RCC 7860 (cell line): Measurements from ENCODE around the gene IFI30.

ENCODE experiments used
- DNase-seq: peaks from one replicate; pipeline ENCODE4 v3.0.0-alpha.2; 2015; ENCODE audit warnings: low spot score
- FAIRE-seq: peaks from 2 replicates; lab custom pipeline; 2012; peaks lifted over from hg19 to GRCh38; lab: Jason Lieb, UNC

Gene IFI30

DNA sequence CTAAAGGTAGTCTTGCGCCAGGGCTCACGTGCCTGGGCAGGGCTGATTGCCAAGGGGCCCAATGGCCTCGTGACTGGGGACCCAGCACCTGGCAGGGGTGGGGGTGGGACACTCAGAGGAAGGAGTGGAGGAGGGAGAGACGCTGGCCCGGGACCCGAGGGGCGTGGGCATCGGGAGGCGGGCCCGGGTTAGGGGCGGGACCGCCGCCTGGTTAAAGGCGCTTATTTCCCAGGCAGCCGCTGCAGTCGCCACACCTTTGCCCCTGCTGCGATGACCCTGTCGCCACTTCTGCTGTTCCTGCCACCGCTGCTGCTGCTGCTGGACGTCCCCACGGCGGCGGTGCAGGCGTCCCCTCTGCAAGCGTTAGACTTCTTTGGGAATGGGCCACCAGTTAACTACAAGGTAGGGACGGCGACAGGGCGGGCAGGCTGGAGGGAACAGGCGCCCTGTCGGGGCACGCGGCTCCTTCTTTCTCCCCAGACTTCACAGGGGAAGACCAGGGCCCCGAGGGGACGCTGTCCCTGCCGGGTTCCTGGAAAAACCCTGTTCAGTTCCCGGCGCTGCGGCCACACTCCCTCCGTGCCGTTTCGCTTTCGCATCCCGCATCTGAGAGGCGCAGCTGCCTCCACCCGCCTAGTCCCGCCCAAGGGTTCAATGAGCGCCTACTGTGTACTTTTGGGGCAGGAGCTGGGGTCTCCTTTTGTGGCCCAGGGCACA lies at the start of gene IFI30:
TSS of gene IFI30 (plus strand) at position 242 of the 717 bp plus-strand sequence. CDS start at position 271, 29 bp downstream.
- no peak for DNase-seq
- FAIRE-seq, result no peak

DNA sequence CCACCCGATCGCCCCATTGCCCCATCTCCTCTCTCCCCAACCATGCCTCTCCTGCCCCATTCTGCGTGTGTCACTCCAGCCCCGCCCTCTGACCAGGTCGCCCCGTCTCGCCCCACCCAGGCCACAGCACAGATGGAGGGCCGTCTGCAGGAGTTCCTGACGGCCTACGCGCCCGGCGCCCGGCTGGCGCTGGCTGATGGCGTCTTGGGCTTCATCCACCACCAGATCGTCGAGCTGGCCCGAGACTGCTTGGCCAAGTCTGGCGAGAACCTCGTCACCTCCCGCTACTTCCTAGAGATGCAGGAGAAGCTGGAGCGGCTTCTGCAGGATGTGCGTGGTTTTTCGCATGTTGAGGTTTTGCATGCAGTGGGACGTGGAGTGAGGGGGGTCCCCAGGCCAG lies 49.8 kb upstream of the IFI30 start:
- no peak for FAIRE-seq
- no peak for DNase-seq

DNA sequence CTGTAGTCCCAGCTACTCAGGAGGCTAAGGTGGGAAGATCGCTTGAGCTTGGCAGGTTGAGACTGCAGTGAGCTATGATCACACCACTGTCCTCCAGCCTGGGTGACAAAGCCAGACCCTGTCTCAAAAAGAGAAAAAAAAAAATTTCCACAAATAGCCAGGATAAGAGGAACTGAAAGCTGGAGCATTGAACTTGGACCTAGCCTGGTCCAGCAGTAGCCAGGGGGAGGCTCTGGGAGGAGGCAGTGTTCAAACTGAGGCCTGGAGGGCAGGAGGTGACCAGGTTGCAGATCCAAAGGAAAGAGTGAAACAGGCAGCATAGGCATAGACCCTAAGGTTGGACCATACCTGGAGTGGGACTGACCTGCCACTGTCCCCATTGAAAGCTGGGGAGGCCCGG lies 47.5 kb upstream of the IFI30 start:
- DNase-seq (no peak), FAIRE-seq (no peak)

DNA sequence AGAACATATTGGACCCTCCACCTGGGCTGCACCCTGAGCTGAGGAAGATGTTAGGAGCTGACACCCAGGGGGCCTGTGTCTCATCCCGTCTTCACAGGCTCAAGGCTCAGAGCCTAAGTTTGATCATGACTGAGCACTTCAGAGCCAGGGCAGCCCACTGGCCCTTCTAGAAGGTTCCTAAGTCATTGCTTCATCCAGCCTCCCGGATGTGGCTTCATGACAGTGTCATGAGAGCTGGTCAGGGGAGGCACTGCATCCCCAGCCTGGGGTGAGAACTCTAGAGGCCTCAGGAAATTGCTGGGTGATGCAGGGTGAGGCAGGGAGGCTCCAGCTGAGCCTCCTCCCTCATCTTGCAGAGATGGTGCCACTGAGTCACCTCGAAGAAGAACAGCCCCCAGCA lies 45.6 kb upstream of the IFI30 start:
- no peak for FAIRE-seq
- peak; percentile 50 for DNase-seq

DNA sequence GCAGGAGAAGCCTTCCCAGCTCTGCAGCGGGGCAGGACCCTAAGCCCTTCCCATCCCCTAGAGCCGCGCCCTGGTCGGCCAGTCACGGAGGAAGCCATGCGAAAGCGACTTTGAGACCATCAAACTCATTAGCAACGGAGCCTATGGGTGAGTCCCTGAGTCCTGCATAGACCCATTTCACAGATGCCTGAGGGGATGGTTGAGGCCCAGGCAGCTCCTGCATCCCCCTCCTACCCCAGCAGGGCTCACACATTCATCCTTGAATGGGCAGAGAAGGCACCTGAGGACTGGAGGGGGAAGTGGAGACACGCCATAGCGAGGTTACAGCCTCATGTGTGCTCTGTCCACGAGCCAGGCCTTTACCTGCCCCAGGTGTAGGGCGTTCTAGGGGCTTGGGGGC lies 44.8 kb upstream of the IFI30 start:
- no peak for DNase-seq
- no peak for FAIRE-seq

DNA sequence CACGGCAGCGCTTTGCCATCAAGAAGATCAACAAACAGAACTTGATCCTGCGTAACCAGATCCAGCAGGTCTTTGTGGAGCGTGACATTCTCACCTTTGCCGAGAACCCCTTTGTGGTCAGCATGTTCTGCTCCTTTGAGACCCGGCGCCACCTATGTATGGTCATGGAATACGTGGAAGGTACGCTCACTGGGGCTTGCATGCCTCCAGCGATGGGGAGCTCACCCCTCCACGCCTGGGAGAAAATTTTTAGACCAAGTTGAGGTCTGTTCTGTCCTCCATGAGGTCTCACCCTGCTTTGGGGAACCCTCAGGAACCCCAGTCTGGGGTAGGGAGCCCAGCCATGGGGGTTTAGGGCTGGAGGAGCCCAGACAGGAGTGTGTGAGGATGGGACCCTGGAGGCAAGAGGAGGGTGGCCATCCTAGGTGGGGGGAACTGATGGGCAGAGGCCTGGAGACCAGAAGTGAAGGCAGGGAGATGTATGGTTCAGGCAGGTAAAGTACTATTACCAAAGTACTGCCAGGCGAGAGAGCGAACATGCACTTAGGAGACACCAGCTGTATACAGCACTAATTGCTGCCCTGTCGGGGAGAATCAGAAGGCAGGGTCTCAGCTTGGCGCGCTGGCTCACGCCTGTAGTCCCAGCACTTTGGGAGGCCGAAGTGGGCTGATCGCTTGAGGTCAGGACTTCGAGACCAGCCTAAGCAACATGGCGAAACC lies 42.9 kb upstream of the IFI30 start:
- FAIRE-seq (no peak), DNase-seq (no peak)

DNA sequence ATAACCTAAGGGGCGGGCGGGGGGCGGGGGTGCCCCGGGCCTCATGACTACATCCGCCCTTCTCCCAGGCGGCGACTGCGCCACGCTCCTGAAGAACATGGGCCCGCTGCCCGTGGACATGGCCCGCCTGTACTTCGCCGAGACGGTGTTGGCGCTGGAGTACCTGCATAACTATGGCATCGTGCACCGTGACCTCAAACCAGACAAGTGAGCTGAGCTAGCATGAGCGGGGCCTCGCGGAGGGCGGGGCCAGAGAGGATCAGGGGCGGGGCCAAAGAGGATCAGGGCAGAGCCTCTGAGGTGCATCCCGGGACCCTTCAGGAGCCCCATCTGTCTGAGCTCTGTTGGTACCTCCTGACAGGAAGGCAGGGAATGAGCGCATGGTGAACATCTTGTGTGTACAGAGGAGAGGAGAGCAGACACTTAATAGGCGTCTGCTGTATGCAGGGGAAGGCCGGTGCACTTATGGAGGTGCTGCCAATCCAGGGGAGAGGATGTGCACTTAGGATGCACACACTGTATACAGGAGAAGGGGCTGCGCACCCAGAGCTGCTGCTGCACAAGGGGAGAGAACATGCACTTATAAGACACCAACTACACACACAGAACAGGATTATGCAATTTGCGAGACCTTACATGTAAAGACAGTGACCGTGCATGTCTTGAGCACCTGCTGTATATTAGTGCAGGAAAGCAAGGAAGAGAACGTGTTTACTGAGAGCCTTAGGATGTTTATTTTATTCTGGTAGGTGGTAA lies 41.6 kb upstream of the IFI30 start:
- DNase-seq (no peak), FAIRE-seq (no peak)

DNA sequence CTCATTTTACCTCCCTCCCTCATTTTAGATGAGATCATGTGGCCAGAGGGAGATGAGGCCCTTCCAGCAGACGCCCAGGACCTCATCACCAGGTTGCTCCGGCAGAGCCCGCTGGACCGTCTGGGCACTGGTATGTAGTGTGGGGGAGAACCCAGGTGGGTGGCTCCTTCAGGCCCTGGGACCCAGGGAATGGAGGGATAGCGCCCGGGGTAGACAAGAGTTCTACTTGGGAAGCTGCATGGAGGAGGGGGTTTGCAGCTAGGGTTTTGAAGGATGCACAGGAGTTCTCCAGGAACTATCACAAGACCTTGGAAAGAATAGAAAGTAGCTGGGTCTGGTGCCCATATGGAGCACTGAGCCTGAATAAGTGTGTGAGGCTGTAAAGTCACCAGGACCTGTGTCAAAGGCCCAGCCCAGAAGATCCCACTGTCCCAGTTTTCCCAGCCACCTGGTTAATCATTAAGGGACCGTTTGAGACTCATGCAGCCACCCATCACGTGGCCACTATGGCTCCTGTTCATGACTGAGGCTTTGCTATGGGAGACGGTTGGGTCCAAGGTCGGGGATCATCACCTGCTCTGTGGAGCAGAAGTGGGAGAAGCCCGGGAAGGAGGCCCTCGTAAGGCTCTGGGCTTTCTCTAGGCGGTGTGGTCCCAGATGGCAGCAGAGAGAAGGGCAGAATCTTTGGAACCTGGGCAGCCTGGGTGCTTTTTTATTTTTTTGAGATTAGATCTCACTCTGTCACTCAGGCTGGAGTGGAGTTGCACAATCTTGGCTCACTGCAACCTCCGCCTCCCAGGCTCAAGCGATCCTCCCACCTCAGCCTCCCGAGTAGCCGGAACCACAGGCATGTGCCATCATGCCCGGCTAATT lies 37.7 kb upstream of the IFI30 start:
- DNase-seq (peak; percentile 77), FAIRE-seq (peak; percentile 83)

DNA sequence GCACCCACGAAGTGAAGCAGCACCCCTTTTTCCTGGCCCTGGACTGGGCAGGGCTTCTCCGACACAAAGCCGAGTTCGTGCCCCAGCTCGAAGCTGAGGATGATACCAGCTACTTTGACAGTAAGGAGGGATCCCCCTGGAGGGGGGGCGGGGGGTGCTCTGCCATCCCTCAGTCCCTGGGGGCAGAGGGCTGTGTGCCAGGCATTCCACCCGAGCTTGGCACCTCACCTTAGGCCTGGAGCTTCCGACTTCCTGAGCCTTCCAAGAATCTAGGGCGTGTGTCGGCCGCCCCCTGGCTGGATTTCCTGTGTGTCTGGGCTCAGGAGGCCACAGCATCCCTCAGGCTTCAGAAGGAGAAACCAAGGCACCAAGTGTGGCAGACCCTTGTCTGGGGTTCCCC lies 36.4 kb upstream of the IFI30 start:
- no peak for FAIRE-seq
- DNase-seq, result no peak

DNA sequence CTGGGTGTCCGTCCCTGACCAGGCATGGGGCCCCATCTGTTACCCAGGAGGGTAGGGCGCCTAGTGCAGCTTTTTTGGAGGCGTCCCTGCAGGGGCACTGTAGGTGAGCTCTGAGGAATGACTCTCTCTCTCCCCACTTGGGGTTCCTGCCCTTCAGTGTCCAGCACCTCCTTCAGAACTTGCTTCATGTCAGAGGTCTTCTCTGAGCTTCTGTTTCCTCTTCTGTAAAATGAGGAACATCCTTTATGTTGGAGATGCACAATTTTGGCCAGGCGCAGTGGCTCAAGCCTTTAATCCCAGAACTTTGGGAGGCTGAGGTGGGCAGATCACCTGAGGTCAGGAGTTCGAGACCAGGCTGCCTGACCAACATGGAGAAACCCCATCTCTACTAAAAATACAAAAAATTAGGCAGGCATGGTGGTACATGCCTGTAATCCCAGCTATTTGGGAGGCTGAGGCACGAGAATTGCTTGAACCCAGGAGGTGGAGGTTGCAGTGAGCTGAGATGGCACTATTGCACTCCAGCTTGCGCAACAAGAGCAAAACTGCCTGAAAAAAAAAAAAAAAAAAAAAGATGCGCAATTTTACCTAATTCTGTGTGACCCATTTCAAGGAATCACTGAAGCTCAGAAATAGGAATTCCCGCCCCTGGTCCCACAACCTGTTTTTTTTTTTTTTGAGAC lies 35.8 kb upstream of the IFI30 start:
- FAIRE-seq (no peak), DNase-seq (no peak)

DNA sequence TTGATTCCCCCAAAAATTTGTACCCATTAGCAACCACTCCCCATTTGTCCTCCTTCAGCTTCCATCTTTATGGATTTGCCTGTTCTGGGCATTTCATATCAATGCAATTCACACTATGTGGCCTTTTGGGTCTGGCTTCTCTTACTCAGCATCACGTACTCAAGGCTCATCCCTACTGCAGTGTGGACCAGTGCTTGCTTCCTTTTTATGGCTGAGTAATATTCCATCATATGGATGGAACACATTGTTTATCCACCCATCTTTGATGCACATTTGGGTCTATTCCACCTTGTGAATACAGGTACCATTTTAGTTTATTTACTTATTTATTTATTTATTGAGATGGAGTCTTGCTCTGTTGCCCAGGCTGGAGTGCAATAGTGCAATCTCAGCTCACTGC lies 33.1 kb upstream of the IFI30 start:
- DNase-seq, result no peak
- no peak for FAIRE-seq

DNA sequence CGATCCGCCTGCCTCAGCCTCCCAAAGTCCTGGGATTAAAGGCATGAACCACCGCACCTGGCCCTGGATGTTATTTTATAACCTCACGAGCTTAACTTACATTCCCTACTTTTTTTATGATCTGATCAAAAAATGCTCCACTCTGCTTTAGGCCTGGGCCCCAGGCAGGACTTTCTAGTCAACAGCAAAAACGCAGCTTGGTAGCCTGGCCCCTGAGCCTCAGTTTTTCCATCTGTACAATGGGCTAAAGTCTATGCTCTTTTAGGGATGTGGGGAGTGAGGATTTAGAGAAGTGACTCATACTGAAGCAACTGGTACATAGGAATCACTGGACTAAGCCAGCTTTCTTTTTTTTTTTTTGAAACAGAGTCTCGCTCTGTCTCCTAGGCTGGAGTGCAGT lies 32.6 kb upstream of the IFI30 start:
- DNase-seq (no peak), FAIRE-seq (no peak)

DNA sequence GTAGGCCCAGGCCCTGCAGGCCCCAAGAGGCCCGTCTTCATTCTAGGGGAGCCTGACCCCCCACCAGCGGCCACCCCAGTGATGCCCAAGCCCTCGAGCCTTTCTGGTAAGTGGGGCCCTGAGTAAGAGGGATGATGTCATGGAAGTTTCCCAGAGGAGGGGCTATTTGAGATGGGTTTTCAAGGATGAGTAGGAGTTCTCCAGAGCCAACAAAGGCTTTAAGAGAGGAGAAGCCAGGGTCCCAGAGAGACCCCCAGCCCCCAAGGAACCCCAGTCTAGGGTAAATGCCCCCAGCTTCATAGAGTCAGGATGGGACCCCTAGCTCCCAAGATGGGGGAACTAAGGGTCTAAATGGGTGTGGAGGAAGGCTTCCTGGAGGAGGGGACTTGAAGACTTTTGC lies 29.7 kb upstream of the IFI30 start:
- DNase-seq (no peak), FAIRE-seq (no peak)

DNA sequence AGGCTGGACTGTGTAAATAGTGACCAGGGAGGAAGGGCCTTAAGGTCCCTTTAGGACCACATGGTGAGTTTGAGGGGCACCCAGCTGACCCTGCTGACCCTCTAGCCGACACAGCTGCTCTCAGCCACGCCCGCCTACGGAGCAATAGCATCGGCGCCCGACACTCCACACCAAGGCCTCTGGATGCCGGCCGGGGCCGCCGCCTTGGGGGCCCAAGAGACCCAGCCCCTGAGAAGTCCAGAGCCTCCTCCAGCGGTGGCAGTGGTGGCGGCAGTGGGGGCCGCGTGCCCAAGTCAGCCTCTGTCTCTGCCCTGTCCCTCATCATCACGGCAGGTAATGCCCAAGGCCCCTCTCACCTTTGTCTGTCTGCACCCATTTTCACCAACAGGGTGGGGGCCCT lies 29.3 kb upstream of the IFI30 start:
- no peak for DNase-seq
- FAIRE-seq, result no peak

DNA sequence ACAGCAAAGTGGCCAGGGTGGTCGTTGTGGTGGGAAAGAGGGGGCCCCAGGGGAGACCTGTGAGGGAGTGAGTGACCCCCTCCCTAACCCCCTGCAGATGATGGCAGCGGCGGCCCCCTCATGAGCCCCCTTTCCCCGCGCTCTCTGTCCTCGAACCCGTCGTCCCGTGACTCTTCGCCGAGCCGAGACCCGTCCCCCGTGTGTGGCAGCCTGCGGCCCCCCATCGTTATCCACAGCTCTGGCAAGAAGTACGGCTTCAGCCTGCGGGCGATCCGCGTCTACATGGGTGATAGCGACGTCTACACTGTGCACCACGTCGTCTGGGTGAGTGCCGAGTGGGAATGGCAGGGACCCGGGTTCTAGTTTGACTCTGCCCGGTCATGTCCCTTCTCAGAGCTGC lies 28.7 kb upstream of the IFI30 start:
- FAIRE-seq (no peak), DNase-seq (no peak)

DNA sequence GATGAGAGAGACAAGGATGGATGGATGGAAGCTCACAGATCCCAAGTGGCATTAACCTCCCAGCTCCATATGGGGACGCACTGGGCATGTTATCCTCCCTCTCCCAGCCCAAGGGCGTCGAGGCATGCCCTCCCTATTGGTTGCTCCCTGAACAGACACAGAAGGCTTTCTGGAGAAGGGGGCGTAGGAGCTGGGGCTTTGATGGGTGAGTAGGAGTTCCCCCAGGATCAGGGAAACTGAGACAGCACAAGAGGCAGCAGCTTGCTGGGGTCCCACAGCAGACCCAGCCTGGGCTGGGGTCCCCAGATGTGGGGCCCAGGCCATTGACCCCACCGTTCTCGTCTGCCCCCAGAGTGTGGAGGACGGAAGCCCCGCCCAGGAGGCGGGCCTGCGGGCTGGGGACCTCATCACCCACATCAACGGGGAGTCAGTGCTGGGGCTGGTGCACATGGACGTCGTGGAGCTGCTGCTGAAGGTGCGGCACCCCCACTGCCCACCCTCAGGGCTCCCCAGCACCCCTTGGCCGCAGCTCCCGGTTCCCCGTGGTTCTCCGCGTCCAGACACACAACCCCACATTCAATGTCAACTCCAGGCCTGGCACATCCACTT lies 28.1 kb upstream of the IFI30 start:
- DNase-seq, result no peak
- no peak for FAIRE-seq

DNA sequence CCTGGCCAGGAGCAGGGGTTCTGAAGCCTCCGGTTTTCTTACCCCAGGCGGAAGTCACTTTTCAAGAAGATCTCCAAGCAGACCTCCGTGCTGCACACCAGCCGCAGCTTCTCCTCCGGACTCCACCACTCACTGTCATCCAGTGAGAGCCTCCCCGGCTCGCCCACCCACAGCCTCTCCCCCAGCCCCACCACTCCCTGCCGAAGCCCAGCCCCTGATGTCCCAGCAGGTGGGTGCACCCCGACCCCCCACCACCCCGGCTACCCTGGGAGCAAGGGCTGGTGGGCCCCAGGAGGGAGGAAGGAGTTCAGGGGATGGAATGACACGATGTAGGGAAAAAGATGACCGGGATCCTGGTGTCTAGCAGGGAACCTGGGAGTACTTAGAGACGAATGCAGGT lies 26.2 kb upstream of the IFI30 start:
- DNase-seq, result no peak
- FAIRE-seq, result no peak

DNA sequence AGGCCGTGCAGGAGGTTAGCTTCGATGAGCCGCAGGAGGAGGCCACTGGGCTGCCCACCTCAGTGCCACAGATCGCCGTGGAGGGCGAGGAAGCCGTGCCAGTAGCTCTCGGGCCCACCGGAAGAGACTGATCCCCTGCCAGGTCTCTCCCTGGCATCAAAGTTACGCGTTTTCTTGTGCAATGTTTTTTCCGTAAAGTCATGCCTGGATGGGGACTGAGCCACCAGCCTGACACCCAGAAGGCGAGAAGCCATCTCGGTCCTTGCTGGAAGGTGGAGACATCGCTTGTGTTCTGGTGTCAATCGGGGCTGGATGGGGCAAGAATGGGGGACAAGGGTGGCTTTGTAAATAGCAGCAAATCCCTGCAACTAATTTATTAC lies 24.0 kb upstream of the IFI30 start:
- no peak for DNase-seq
- no peak for FAIRE-seq

DNA sequence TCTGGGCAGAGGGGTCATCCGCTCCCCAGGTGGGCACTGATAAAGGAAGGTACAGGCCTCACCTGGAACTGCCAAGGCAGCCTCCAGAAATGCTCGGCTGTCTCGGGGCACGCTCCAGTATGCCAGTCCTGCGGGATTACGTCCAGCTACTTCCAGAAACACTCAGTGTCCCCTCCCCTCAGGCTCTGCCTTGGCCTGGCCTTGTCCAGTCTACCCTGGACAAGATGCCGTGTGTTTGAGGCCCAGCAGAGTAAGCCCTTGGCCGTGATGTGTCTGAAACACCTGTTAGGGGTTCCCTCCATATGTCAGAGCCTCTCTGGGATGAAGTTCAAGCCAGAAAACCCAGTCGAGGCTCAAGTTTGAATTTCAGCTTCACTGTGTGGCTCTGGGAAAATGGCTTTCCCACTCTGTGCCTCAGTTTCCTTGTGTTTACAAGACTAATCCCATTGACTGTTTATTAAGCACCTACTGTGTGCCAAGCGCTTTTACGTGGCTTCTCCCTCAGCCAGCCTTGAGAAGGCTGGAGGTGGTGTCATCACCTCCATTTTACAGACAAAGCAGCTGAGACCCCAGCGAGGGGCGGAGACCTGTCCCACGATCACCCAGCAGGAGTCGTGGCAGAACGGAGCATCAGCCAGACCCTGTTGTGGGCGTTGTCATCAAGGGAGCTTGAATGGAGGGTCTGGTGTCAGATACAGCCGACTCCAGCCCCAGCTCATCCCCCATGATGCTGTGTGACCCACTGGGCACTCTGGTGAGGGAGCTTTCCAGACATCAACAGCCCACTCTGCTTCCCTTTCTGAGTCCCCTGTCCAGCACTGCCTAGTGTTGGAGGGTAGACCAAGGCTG lies 22.6 kb upstream of the IFI30 start:
- FAIRE-seq, result no peak
- DNase-seq, result no peak
